Neuronal stem cell (in vitro differentiated cells): ENCODE results near the gene BUD31.

Experiments
- DNase-seq: peaks from one replicate; pipeline ENCODE4 v3.0.0-alpha.2; 2013; ENCODE audit warnings: low spot score
- H2AFZ ChIP-seq: one replicate; pipeline ENCODE4 v1.6.1; 2013; ENCODE audit warnings: mild to moderate bottlenecking, low read length, inconsistent platforms
- H2AK5ac ChIP-seq: 2 replicates; pipeline ENCODE4 v1.6.1; 2013; ENCODE audit warnings: low read depth, mild to moderate bottlenecking, inconsistent platforms, low read length, moderate library complexity, mixed read lengths
- H2BK120ac ChIP-seq: 2 replicates; pipeline ENCODE4 v1.6.1; 2013; ENCODE audit warnings: low read depth, mild to moderate bottlenecking, inconsistent platforms, low read length, moderate library complexity, mixed read lengths
- H2BK12ac ChIP-seq: one replicate; pipeline ENCODE4 v1.6.1; 2013; ENCODE audit warnings: low read length, inconsistent platforms
- H2BK15ac ChIP-seq: 2 replicates; pipeline ENCODE4 v1.6.1; 2013; ENCODE audit warnings: mild to moderate bottlenecking, low read length, inconsistent platforms, mixed read lengths
- H2BK5ac ChIP-seq: one replicate; pipeline ENCODE4 v1.6.1; 2013; ENCODE audit warnings: inconsistent platforms, mild to moderate bottlenecking, low read length, moderate library complexity
- H3K14ac ChIP-seq: one replicate; pipeline ENCODE4 v1.6.1; 2013; ENCODE audit warnings: low read length, inconsistent platforms
- H3K18ac ChIP-seq: 2 replicates; pipeline ENCODE4 v1.6.1; 2013; ENCODE audit warnings: low read length, inconsistent platforms
- H3K23ac ChIP-seq: 2 replicates; pipeline ENCODE4 v1.6.1; 2013; ENCODE audit warnings: low read depth, mild to moderate bottlenecking, mixed read lengths, low read length, inconsistent platforms; ENCODE audit not compliant: poor library complexity
- H3K27ac ChIP-seq: replicated peaks from 3 replicates; pipeline ENCODE4 v1.5.1; 2013; ENCODE audit warnings: low read length, inconsistent platforms
- H3K27me3 ChIP-seq, 3 experiments: 2 replicates each; pipeline ENCODE4 v1.6.1; 2013; ENCODE audit warnings: low read length in 3 of 3, mild to moderate bottlenecking in 2 of 3, inconsistent platforms in 1 of 3, low read depth in 1 of 3, mixed read lengths in 1 of 3, moderate library complexity in 1 of 3; ENCODE audit not compliant: control insufficient read depth in 3 of 3, insufficient read depth in 3 of 3
- H3K36me3 ChIP-seq, 2 donors: replicated peaks in 1 of 2; 2 replicates each; pipeline ENCODE4 v1.6.1; 2013; ENCODE audit warnings: low read length in 2 of 2; ENCODE audit not compliant: control insufficient read depth in 2 of 2, insufficient read depth in 2 of 2
- H3K4ac ChIP-seq: 2 replicates; pipeline ENCODE4 v1.6.1; 2013; ENCODE audit warnings: inconsistent platforms, mild to moderate bottlenecking, low read length, moderate library complexity
- H3K4me1 ChIP-seq, 2 donors: 1 replicate in 1 of 2; 2 replicates in 1 of 2; pipeline ENCODE4 v1.6.1; 2013; ENCODE audit warnings: low read length in 2 of 2, low read depth in 1 of 2; ENCODE audit not compliant: control insufficient read depth in 2 of 2, insufficient read depth in 1 of 2
- H3K4me2 ChIP-seq: one replicate; pipeline ENCODE4 v1.6.1; 2013; ENCODE audit warnings: mild to moderate bottlenecking, low read length, inconsistent platforms; ENCODE audit not compliant: insufficient read depth, poor library complexity, severe bottlenecking
- H3K4me3 ChIP-seq, 2 donors: 2 replicates each; pipeline ENCODE4 v1.5.1; 2013; ENCODE audit warnings: low read length in 2 of 2, mild to moderate bottlenecking in 2 of 2, inconsistent platforms in 1 of 2, moderate library complexity in 1 of 2
- H3K79me1 ChIP-seq: one replicate; pipeline ENCODE4 v1.6.1; 2013; ENCODE audit warnings: low read depth, mild to moderate bottlenecking, inconsistent platforms, low read length, moderate library complexity
- H3K9ac ChIP-seq: one replicate; pipeline ENCODE4 v1.6.1; 2013; ENCODE audit warnings: mild to moderate bottlenecking, low read depth, low read length, inconsistent platforms; ENCODE audit not compliant: poor library complexity
- H3K9me3 ChIP-seq, 2 donors: replicated peaks in 1 of 2; 2 replicates each; pipeline versions ENCODE3 to v1.6.1; 2013; ENCODE audit warnings: low read length in 2 of 2, mild to moderate bottlenecking in 2 of 2, inconsistent platforms in 1 of 2, low read depth in 1 of 2, mixed read lengths in 1 of 2, moderate library complexity in 1 of 2; ENCODE audit not compliant: control insufficient read depth in 2 of 2, insufficient read depth in 1 of 2
- H4K8ac ChIP-seq: one replicate; pipeline ENCODE4 v1.6.1; 2013; ENCODE audit warnings: low read depth, mild to moderate bottlenecking, inconsistent platforms, low read length, moderate library complexity
- H4K91ac ChIP-seq: one replicate; pipeline ENCODE4 v1.6.1; 2013; ENCODE audit warnings: low read length, low read depth, mild to moderate bottlenecking, inconsistent platforms; ENCODE audit not compliant: poor library complexity
- WGBS, 2 donors: extraction: QIAGEN DNeasy Blood & Tissue Kit; methylation state at CpG; one replicate each; pipeline ENCODE4 v1.1.7; 2013; ENCODE audit warnings: missing lambda C conversion rate in 2 of 2, mixed read lengths in 1 of 2; ENCODE audit not compliant: insufficient read length in 2 of 2, insufficient replicate concordance in 1 of 2; ENCODE audit errors: extremely low coverage in 2 of 2; 5-methylcytosine and 5-hydroxymethylcytosine counted together

The BUD31 gene

GRCh38 chr7:99402854-99403253, 5.9 kb upstream of the BUD31 start:
- Histone ChIP-seq H3K27ac (no peak overlapping the region), H3K4me2 (no peak overlapping the region), H3K9me3 (no peaks in the 10 kb centered on the region), H2BK5ac (no peak overlapping the region), H3K4me1 (peaks cover 0 to 10% of the 10 kb centered on the region in 2 donors), H2AK5ac (no peak overlapping the region), H2BK12ac (no peak overlapping the region), H3K4ac (no peak overlapping the region), H4K91ac (no peak overlapping the region), H3K27me3 (no peaks in the 10 kb centered on the region), H2AFZ (no peak overlapping the region), H3K18ac (no peak overlapping the region), H3K79me1 (peaks cover 10% of the 10 kb centered on the region), H3K14ac (no peak overlapping the region), H4K8ac (no peak overlapping the region), H2BK120ac (no peak overlapping the region), H3K23ac (no peak overlapping the region), H3K4me3 (no peak overlapping the region), H3K36me3 (peaks cover 59 to 77% of the 10 kb centered on the region in 2 donors), H2BK15ac (no peak overlapping the region), H3K9ac (no peak overlapping the region)
- no CpG with 5 or more reads among the region's 3 CpGs for WGBS, 2 donors
- no peak for DNase-seq

GRCh38 chr7:99403764-99404163, 5.0 kb upstream of the BUD31 start:
- H3K4ac ChIP-seq, result no peak overlapping the region
- H3K23ac ChIP-seq, result no peak overlapping the region
- no CpG with 5 or more reads among the region's 5 CpGs for WGBS, 2 donors
- H3K14ac ChIP-seq, result no peak overlapping the region
- H3K18ac ChIP-seq, result no peak overlapping the region
- H3K9ac ChIP-seq, result peak overlapping the region; percentile 22
- H3K36me3 ChIP-seq, result peaks cover 51 to 68% of the 10 kb centered on the region in 2 donors
- H2BK15ac ChIP-seq, result no peak overlapping the region
- H3K79me1 ChIP-seq, result peaks cover 15% of the 10 kb centered on the region
- H3K27me3 ChIP-seq, result no peaks in the 10 kb centered on the region
- no peak overlapping the region for H2BK120ac ChIP-seq
- no peak overlapping the region for H2BK5ac ChIP-seq
- H3K9me3 ChIP-seq, result no peaks in the 10 kb centered on the region
- H3K4me2 ChIP-seq, result no peak overlapping the region
- H3K4me1 ChIP-seq, result peaks cover 0 to 10% of the 10 kb centered on the region in 2 donors
- no peak overlapping the region for H4K91ac ChIP-seq
- no peak overlapping the region for H4K8ac ChIP-seq
- H2AK5ac ChIP-seq, result no peak overlapping the region
- H2AFZ ChIP-seq, result no peak overlapping the region
- no peak for DNase-seq
- H2BK12ac ChIP-seq, result no peak overlapping the region
- peak overlapping the region in 1 of 2 donors; percentile 22 for H3K4me3 ChIP-seq
- no peak overlapping the region for H3K27ac ChIP-seq

GRCh38 chr7:99404235-99404976, 4.4 kb upstream of the BUD31 start:
- H3K9me3 ChIP-seq, result no peaks in the 10 kb centered on the region

GRCh38 chr7:99404977-99405320, 3.8 kb upstream of the BUD31 start:
- Histone ChIP-seq H3K27me3 (no peaks in the 10 kb centered on the region), H2AK5ac (no peak overlapping the region), H2BK120ac (no peak overlapping the region), H3K4me1 (peaks cover 2 to 13% of the 10 kb centered on the region in 2 donors), H3K4me2 (no peak overlapping the region), H2BK12ac (no peak overlapping the region), H3K9me3 (no peaks in the 10 kb centered on the region), H3K79me1 (peaks cover 15% of the 10 kb centered on the region), H4K8ac (no peak overlapping the region), H3K36me3 (peaks cover 40 to 57% of the 10 kb centered on the region in 2 donors), H3K4me3 (peak overlapping the region in 1 of 2 donors; percentile 10), H3K4ac (no peak overlapping the region), H2AFZ (no peak overlapping the region), H3K23ac (no peak overlapping the region), H3K27ac (no peak overlapping the region), H3K9ac (peak overlapping the region; percentile 6), H2BK15ac (no peak overlapping the region), H3K14ac (no peak overlapping the region), H4K91ac (no peak overlapping the region), H3K18ac (no peak overlapping the region), H2BK5ac (no peak overlapping the region)
- DNase-seq, result no peak
- no CpG with 5 or more reads among the region's 10 CpGs for WGBS, 2 donors

More at GRCh38 chr7:99404235-99404976, 4.4 kb upstream of the BUD31 start:
- Histone ChIP-seq H3K4me2 (no peak overlapping the region), H3K23ac (no peak overlapping the region), H2BK15ac (no peak overlapping the region), H3K18ac (no peak overlapping the region), H2BK12ac (no peak overlapping the region), H2BK5ac (no peak overlapping the region), H2AK5ac (no peak overlapping the region), H3K4me3 (peak overlapping the region in 1 of 2 donors; percentile 54), H2AFZ (no peak overlapping the region), H3K36me3 (peaks cover 45 to 62% of the 10 kb centered on the region in 2 donors), H3K79me1 (peaks cover 15% of the 10 kb centered on the region), H3K14ac (no peak overlapping the region), H3K27ac (no peak overlapping the region), H4K91ac (no peak overlapping the region), H4K8ac (no peak overlapping the region), H3K4me1 (peaks cover 0 to 10% of the 10 kb centered on the region in 2 donors), H3K9ac (peak overlapping the region; percentile 7), H2BK120ac (no peak overlapping the region), H3K27me3 (no peaks in the 10 kb centered on the region), H3K4ac (no peak overlapping the region)
- WGBS, 2 donors, result no CpG with 5 or more reads among the region's 18 CpGs
- DNase-seq, result no peak
